ENCODE results near the gene CFAP97D1. TPM values are rescaled to one million over a fixed set of nuclear protein-coding genes. Genes with fewer than 3 reads are reported as not detected.

CFAP97D1 gene
- total and polyA plus RNA-seq, 10 of the 15 experiments (the other 5 are each of a cell fraction or from before 2014, with no cell fraction given), result 0.13 TPM; not detected in 9

GRCh38 chr17:43827596-43827995 is 47.4 kb downstream of the CFAP97D1 start:
- Histone ChIP-seq H3K79me2 (ENCODE audit: control insufficient read depth, insufficient read depth, low read length) (no peaks in the 10 kb centered on the region), H3K27me3 (replicated peaks in 1 of 2; ENCODE audit: control insufficient read depth in 2 of 2, insufficient read depth in 2 of 2, low read length in 1 of 2) (peaks cover 0 to 7% of the 10 kb centered on the region in 2 experiments; a peak in 3 of 4 replicates), H2AFZ (ENCODE audit: control insufficient read depth, low read depth, low read length) (no peak overlapping the region), H3K4me2 (ENCODE audit: control insufficient read depth, insufficient read depth) (no peak overlapping the region), H3K36me3 (ENCODE audit: control insufficient read depth in 2 of 2, insufficient read depth in 2 of 2, low read length in 1 of 2) (no peaks in the 10 kb centered on the region), H3K4me1 (ENCODE audit: control insufficient read depth, insufficient read depth, low read length) (no peaks in the 10 kb centered on the region), H3K9me3 (replicated peaks; ENCODE audit: control insufficient read depth, insufficient read depth, low read length) (no peaks in the 10 kb centered on the region), H4K20me1 (ENCODE audit: control insufficient read depth, insufficient read depth) (no peaks in the 10 kb centered on the region), H3K9ac (ENCODE audit: control insufficient read depth, insufficient read depth, low read length) (no peak overlapping the region), H3K27ac (ENCODE audit: control insufficient read depth, insufficient read depth) (no peak overlapping the region), H3K4me3 (no peak overlapping the region)
- TF ChIP-seq IRF5 (IDR thresholded peaks at IDR 0.05; ENCODE audit: borderline replicate concordance) (no peak), STAT3 (IDR thresholded peaks at IDR 0.05; ENCODE audit: low read depth, low read length) (no peak), ZNF217 (IDR thresholded peaks at IDR 0.05) (no peak), EED (IDR thresholded peaks at IDR 0.05; ENCODE audit: low read depth) (no peak), RAD51 (IDR thresholded peaks at IDR 0.05) (no peak), NRF1 (conservative IDR thresholded peaks at IDR 0.05; ENCODE audit: low read depth, low read length) (no peak), IKZF2 (IDR thresholded peaks at IDR 0.05) (no peak), BRCA1 (IDR thresholded peaks at IDR 0.05; ENCODE audit: low read depth, low read length) (no peak), NFYB (IDR thresholded peaks at IDR 0.05; ENCODE audit: insufficient read depth, low read depth, low read length) (no peak), YBX1 (IDR thresholded peaks at IDR 0.05) (no peak), POU2F2 (IDR thresholded peaks at IDR 0.05; ENCODE audit: borderline replicate concordance, low read depth, low read length) (no peak), SREBF2 (IDR thresholded peaks at IDR 0.05; ENCODE audit: low read length) (no peak)
- ATAC-seq (no peak), FAIRE-seq (no peak), DNase-seq (ENCODE audit: low read depth, low spot score) (no peak)
- ChIA-PET POLR2A (no interaction called here), CTCF (interaction anchor here (1.0 kb wide), 1 partner anchor 18 kb away, joined by 3 read pairs; no protein-coding TSS in a partner anchor), RAD21 (ENCODE audit: unreplicated experiment) (interaction anchor here (1.0 kb wide), 1 partner anchor 17 kb away, joined by 3 read pairs; no protein-coding TSS in a partner anchor), SMC1A (ENCODE audit: uncharacterized antibody, unreplicated experiment) (interaction anchor here (0.7 to 1.0 kb wide), 2 partner anchors 13 to 155 kb away, joined by 3 read pairs; no protein-coding TSS in a partner anchor)
- no TSS peak for BruUV-seq (replicated peaks)
- intact Hi-C loops (cut with micrococcal nuclease; ENCODE audit: unreplicated experiment), result no loop called here
- in situ Hi-C loops (cut with MboI), result no loop called here
- 58% methylated on average over 9 of the region's 9 CpGs for WGBS (ENCODE audit: insufficient coverage, insufficient replicate concordance, low lambda C conversion rate, missing lambda C conversion rate)

All from GM12878 (cell line).